Mesangial cell (primary cell): ENCODE data around the gene ASPG. TPM values are rescaled to one million over a fixed set of nuclear protein-coding genes. Genes with fewer than 3 reads are reported as not detected.

ENCODE experiments used
- total RNA-seq: library from RNA; depleted of rRNA; stranded (reverse); fragments of >200 nt; gene quantifications from 2 replicates; pipeline ENCODE4 v1.2.3, GENCODE V29; 2015

The ASPG gene
- total RNA-seq = under 0.01 TPM in 1 of 2 replicates, not detected in the other

GRCh38 chr14:104085032-104085888 is at the start of gene ASPG:
ASPG (plus strand) TSS chr14:104085700; CDS start chr14:104085771, 71 bp downstream.

GRCh38 chr14:104138098-104138717 is 52.7 kb downstream of the ASPG start, which contains the start of gene KIF26A:
KIF26A (plus strand) TSS chr14:104138587; CDS start chr14:104138723, 136 bp downstream.

Other genes with a start within 250 kb of the ASPG start
- 3.9 and 11.7 TPM in 2 replicates for gene PPP1R13B, start 238.1 kb upstream of the ASPG start, total RNA-seq
- 0.33 and 0.76 TPM in 2 replicates for gene TDRD9, start 157.2 kb upstream of the ASPG start, total RNA-seq
- gene RD3L, start 143.2 kb upstream of the ASPG start, total RNA-seq = not detected in 2 replicates
- 1.1 and 1.5 TPM in 2 replicates for gene KIF26A, start 52.9 kb downstream of the ASPG start, total RNA-seq